Measurements from ENCODE around the gene PRMT2. TPM values are rescaled to one million over a fixed set of nuclear protein-coding genes. Genes with fewer than 3 reads are reported as not detected.
"Not testable (repeated sequence)": the region's sequence is repeated elsewhere in the genome, so short reads cannot be mapped to it uniquely, and the experiment has no call there.

The PRMT2 gene
- total and polyA plus RNA-seq, 2 donors, result 83.9 to 98.8 TPM

- peaks cover 7 to 8% of the 10 kb centered on the region in 2 donors for H3K4me1 ChIP-seq (ENCODE audit: control insufficient read depth in 2 of 2, insufficient read depth in 2 of 2, low read length in 2 of 2)
- peaks cover 4 to 6% of the 10 kb centered on the region in 2 donors for H3K36me3 ChIP-seq (ENCODE audit: control insufficient read depth in 2 of 2, insufficient read depth in 2 of 2, low read length in 1 of 2)
- H3K27me3 ChIP-seq (ENCODE audit: control insufficient read depth in 2 of 2, insufficient read depth in 1 of 2, low read length in 1 of 2), result peaks cover 14 to 34% of the 10 kb centered on the region in 2 donors
- no peak overlapping the region for H3K27ac ChIP-seq (ENCODE audit: low read depth in 1 of 2, low read length in 1 of 2)
- H3K4me3 ChIP-seq (ENCODE audit: low read length in 2 of 2), result peak overlapping the region; percentile 42 to 58
- 8% methylated on average over 53 of the region's 53 CpGs for WGBS
- DNase-seq (ENCODE audit: low read depth in 6 of 9, low spot score in 9 of 9), result peak in 1 of 9 donors; percentile 12
- no peaks in the 10 kb centered on the region for H3K9me3 ChIP-seq (ENCODE audit: control insufficient read depth in 2 of 2, insufficient read depth in 1 of 2, low read length in 1 of 2)
These were observed 31.7 kb downstream of the PRMT2 start for GRCh38 chr21:46666941-46667740.

- DNase-seq (ENCODE audit: low read depth in 6 of 9, low spot score in 9 of 9), result peak in 1 of 9 donors; percentile 3
- Histone ChIP-seq H3K27me3 (ENCODE audit: control insufficient read depth in 2 of 2, insufficient read depth in 1 of 2, low read length in 1 of 2) (peaks cover 14 to 34% of the 10 kb centered on the region in 2 donors), H3K4me1 (ENCODE audit: control insufficient read depth in 2 of 2, insufficient read depth in 2 of 2, low read length in 2 of 2) (peaks cover 7 to 8% of the 10 kb centered on the region in 2 donors), H3K36me3 (ENCODE audit: control insufficient read depth in 2 of 2, insufficient read depth in 2 of 2, low read length in 1 of 2) (peaks cover 4 to 6% of the 10 kb centered on the region in 2 donors), H3K4me3 (ENCODE audit: low read length in 2 of 2) (peak overlapping the region; percentile 42 to 58), H3K27ac (ENCODE audit: low read depth in 1 of 2, low read length in 1 of 2) (no peak overlapping the region), H3K9me3 (ENCODE audit: control insufficient read depth in 2 of 2, insufficient read depth in 1 of 2, low read length in 1 of 2) (no peaks in the 10 kb centered on the region)
- 2% methylated on average over 53 of the region's 53 CpGs for WGBS
These were observed 32.4 kb downstream of the PRMT2 start for GRCh38 chr21:46667741-46668380.

- Histone ChIP-seq H3K4me3 (ENCODE audit: low read length in 2 of 2) (no peak overlapping the region), H3K27me3 (ENCODE audit: control insufficient read depth in 2 of 2, insufficient read depth in 1 of 2, low read length in 1 of 2) (peaks cover 14 to 34% of the 10 kb centered on the region in 2 donors), H3K36me3 (ENCODE audit: control insufficient read depth in 2 of 2, insufficient read depth in 2 of 2, low read length in 1 of 2) (peaks cover 4 to 6% of the 10 kb centered on the region in 2 donors), H3K4me1 (ENCODE audit: control insufficient read depth in 2 of 2, insufficient read depth in 2 of 2, low read length in 2 of 2) (peaks cover 7 to 8% of the 10 kb centered on the region in 2 donors), H3K9me3 (ENCODE audit: control insufficient read depth in 2 of 2, insufficient read depth in 1 of 2, low read length in 1 of 2) (no peaks in the 10 kb centered on the region), H3K27ac (ENCODE audit: low read depth in 1 of 2, low read length in 1 of 2) (no peak overlapping the region)
- 78% methylated on average over 2 of the region's 2 CpGs for WGBS
- DNase-seq (ENCODE audit: low read depth in 6 of 9, low spot score in 9 of 9), result no peak
These were observed 32.9 kb downstream of the PRMT2 start for GRCh38 chr21:46668381-46668780.

GRCh38 chr21:46668904-46669303 is 33.4 kb downstream of the PRMT2 start:
- H3K27me3 ChIP-seq (ENCODE audit: control insufficient read depth in 2 of 2, insufficient read depth in 1 of 2, low read length in 1 of 2), result peaks cover 14 to 34% of the 10 kb centered on the region in 2 donors
- 95% methylated on average over 3 of the region's 5 CpGs for WGBS
- DNase-seq (ENCODE audit: low read depth in 6 of 9, low spot score in 9 of 9); H3K4me3 ChIP-seq (ENCODE audit: low read length in 2 of 2); H3K36me3 ChIP-seq (ENCODE audit: control insufficient read depth in 2 of 2, insufficient read depth in 2 of 2, low read length in 1 of 2); H3K27ac ChIP-seq (ENCODE audit: low read depth in 1 of 2, low read length in 1 of 2); H3K4me1 ChIP-seq (ENCODE audit: control insufficient read depth in 2 of 2, insufficient read depth in 2 of 2, low read length in 2 of 2); H3K9me3 ChIP-seq (ENCODE audit: control insufficient read depth in 2 of 2, insufficient read depth in 1 of 2, low read length in 1 of 2): not testable (repeated sequence)

DNA sequence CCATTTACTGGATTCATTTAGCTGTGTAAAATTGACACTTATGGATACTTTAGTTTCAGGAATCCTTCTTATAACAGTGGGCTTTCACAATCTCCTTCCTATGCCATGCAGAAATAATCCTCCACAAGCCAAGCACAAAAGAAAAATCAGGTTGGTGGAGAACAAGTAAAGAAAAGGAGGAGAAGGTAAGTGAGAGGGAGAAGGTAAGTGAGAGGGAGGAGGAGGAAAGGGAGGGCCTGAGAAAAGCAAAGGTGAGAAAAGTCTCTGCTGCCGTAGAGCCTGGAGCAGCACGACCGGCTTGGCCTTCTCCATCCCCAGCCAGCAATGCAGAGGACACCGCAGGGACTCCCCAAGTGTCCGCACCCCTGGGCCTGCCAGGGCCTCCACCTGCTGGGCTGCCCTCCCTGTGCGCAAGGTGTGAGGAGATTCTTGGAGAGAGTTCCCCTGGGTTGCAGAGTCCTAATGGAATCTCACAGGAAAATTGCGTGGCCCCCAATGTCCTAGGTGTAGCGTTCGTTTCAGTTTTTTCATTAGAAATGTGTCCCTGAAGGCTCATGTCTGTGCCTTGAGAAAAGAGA is 39.0 kb downstream of the PRMT2 start:
- Histone ChIP-seq H3K27me3 (ENCODE audit: control insufficient read depth in 2 of 2, insufficient read depth in 1 of 2, low read length in 1 of 2) (peaks cover 1 to 13% of the 10 kb centered on the region in 2 donors), H3K4me3 (ENCODE audit: low read length in 2 of 2) (no peak overlapping the region), H3K9me3 (ENCODE audit: control insufficient read depth in 2 of 2, insufficient read depth in 1 of 2, low read length in 1 of 2) (no peaks in the 10 kb centered on the region), H3K4me1 (ENCODE audit: control insufficient read depth in 2 of 2, insufficient read depth in 2 of 2, low read length in 2 of 2) (no peaks in the 10 kb centered on the region), H3K36me3 (ENCODE audit: control insufficient read depth in 2 of 2, insufficient read depth in 2 of 2, low read length in 1 of 2) (no peaks in the 10 kb centered on the region), H3K27ac (ENCODE audit: low read depth in 1 of 2, low read length in 1 of 2) (no peak overlapping the region)
- DNase-seq (ENCODE audit: low read depth in 6 of 9, low spot score in 9 of 9), result no peak
- WGBS, result 96% methylated on average over 9 of the region's 9 CpGs

DNA sequence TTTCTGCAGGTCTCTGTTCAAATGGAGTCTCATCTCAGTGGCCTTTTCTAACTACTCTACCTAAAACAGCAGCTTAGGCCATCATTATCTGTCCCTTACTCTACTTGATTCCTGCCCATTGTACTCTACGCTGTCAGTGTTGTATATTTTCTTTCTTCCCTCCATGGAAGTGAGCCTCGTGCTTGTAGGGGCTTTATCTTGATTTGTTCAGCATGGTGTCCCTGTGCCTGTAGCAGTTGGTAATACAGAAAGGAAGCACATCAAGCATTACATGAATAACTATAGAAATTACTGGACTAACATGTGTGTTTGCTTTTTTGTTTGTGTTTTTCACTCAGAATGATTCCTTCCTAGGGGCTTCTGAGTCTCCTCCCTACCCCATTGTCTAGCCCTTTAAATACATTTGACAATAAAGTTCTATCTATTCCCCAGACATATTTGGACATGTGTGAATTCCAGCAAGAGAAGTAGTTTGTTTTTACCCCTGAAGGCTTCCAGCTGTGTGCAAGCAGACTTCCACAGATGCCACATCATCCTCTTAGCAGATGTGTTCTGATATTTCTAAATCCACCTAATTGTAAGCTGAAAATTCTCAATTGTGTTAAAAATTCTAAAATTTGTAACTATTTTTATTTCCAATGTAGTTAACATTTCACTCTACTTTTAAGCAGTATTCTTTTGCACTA is 40.3 kb downstream of the PRMT2 start:
- WGBS, result 85% methylated on average over 2 of the region's 2 CpGs

GRCh38 chr21:46676542-46676941 is 41.1 kb downstream of the PRMT2 start:
- DNase-seq (ENCODE audit: low read depth in 6 of 9, low spot score in 9 of 9); H3K27me3 ChIP-seq (ENCODE audit: control insufficient read depth in 2 of 2, insufficient read depth in 1 of 2, low read length in 1 of 2); H3K4me1 ChIP-seq (ENCODE audit: control insufficient read depth in 2 of 2, insufficient read depth in 2 of 2, low read length in 2 of 2); H3K4me3 ChIP-seq (ENCODE audit: low read length in 2 of 2); H3K9me3 ChIP-seq (ENCODE audit: control insufficient read depth in 2 of 2, insufficient read depth in 1 of 2, low read length in 1 of 2); H3K36me3 ChIP-seq (ENCODE audit: control insufficient read depth in 2 of 2, insufficient read depth in 2 of 2, low read length in 1 of 2); H3K27ac ChIP-seq (ENCODE audit: low read depth in 1 of 2, low read length in 1 of 2): not testable (repeated sequence)
- WGBS, result 97% methylated on average over 2 of the region's 2 CpGs

More for the DNA sequence above, 40.3 kb downstream of the PRMT2 start:
- Histone ChIP-seq H3K27ac (ENCODE audit: low read depth in 1 of 2, low read length in 1 of 2) (no peak overlapping the region), H3K36me3 (ENCODE audit: control insufficient read depth in 2 of 2, insufficient read depth in 2 of 2, low read length in 1 of 2) (no peaks in the 10 kb centered on the region), H3K27me3 (ENCODE audit: control insufficient read depth in 2 of 2, insufficient read depth in 1 of 2, low read length in 1 of 2) (peaks cover 0 to 6% of the 10 kb centered on the region in 2 donors), H3K9me3 (ENCODE audit: control insufficient read depth in 2 of 2, insufficient read depth in 1 of 2, low read length in 1 of 2) (no peaks in the 10 kb centered on the region), H3K4me3 (ENCODE audit: low read length in 2 of 2) (no peak overlapping the region), H3K4me1 (ENCODE audit: control insufficient read depth in 2 of 2, insufficient read depth in 2 of 2, low read length in 2 of 2) (no peaks in the 10 kb centered on the region)
- no peak for DNase-seq (ENCODE audit: low read depth in 6 of 9, low spot score in 9 of 9)

DNA sequence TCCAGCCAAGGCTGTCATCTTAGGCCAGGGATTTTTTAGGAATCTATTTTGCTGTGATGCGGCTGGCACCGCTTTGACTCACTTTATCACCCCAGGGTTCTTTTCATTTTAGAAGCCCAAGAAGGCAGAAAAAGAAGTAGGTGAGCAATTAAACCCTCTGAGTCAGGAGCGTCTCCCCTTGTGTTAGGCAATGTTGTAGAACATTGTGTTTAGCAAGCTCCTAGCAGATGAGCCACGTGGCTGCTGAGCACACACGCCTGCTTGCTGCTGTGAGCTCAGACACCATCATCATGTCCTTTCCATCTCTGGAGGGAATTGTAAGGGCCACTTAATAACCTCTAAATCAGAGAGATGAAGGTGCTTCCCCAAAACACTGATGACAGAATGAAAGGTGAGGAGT is 46.1 kb downstream of the PRMT2 start:
- not testable (repeated sequence) for DNase-seq (ENCODE audit: low read depth in 6 of 9, low spot score in 9 of 9); H3K9me3 ChIP-seq (ENCODE audit: control insufficient read depth in 2 of 2, insufficient read depth in 1 of 2, low read length in 1 of 2); H3K4me1 ChIP-seq (ENCODE audit: control insufficient read depth in 2 of 2, insufficient read depth in 2 of 2, low read length in 2 of 2); H3K36me3 ChIP-seq (ENCODE audit: control insufficient read depth in 2 of 2, insufficient read depth in 2 of 2, low read length in 1 of 2); H3K4me3 ChIP-seq (ENCODE audit: low read length in 2 of 2); H3K27ac ChIP-seq (ENCODE audit: low read depth in 1 of 2, low read length in 1 of 2); H3K27me3 ChIP-seq (ENCODE audit: control insufficient read depth in 2 of 2, insufficient read depth in 1 of 2, low read length in 1 of 2)
- 87% methylated on average over 5 of the region's 5 CpGs for WGBS

Measured in thymus (tissue), 11 donors.